CD4-positive, alpha-beta T cell treated with Interleukin-12 subunit alpha and Interleukin-12 subunit beta, for 1 hour (primary cell): ENCODE results near the gene FDX2.
"Not testable (repeated sequence)": the region's sequence is repeated elsewhere in the genome, so short reads cannot be mapped to it uniquely, and the experiment has no call there.

Experiments used
- DNase-seq: peaks from one replicate; pipeline ENCODE4 v3.0.0-alpha.2; 2020

FDX2 gene

DNA sequence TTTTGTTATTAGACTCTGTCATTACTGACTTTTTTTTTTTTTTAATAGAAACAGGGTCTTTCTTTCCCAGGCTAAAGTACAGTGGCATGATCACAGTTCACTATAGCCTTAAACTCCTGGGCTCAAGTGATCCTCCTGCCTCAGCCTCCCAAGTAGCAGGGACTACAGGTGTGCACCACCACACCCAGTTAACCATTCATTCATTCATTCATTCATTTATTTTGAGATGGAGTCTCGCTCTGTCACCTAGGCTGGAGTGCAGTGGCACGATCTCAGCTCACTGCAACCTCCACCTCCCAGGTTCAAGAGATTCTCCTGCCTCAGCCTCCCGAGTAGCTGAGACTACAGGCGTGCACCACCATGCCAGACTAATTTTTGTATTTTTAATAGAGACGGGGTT lies 33.8 kb downstream of the FDX2 start:
- not testable (repeated sequence) for DNase-seq

DNA sequence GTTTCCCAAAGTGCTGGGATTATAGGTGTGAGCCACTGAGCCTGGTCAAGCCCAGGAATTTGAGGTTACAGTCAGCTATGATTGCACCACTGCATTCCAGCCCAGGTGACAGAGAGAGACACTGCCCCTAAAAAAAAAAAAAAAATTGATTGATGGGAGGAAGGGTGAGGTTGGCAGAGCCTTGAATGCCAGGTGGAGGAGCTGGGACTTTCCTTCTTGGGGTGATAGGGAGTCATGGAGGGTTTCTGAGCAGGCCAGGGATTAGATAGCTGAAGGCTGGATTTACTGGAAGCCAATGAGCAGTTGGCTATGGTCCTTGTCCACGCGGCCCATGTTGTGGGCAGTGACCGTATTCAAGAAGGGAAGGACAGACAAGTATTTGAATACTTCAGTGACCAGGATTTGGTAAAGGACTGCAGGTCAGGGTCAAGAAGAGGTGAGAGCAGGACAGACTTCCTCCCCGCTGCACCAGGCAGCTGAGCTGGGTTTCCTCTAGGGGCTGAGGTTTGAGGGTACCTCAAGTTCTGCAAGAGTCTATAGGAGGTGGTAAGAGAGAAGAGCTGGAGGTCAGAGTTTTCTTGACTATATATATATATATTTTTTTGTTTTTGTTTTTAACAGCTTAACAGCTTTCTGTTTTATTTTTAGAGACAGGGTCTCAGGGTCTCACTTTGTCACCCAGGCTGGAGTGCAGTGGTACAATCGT lies 35.9 kb downstream of the FDX2 start:
- DNase-seq, result no peak

DNA sequence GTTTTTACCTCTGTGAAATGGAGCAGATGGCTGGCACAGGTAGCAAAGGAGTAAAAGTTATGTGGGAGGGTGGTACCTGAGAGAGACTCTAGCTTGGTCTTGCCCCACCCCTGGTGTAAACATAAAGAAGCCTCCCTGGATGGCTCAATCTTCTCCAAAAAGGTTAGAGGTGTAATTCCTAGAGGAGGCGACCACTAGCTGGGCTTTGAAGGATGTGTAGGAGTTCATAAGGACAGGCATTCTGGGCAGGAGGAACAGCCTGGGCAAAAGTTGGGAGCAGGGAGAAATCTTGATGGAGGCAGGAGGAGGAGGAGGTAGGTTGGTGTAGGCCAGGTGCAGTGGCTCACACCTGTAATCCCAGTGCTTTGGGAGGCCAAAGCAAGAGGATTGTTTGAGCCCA lies 36.9 kb downstream of the FDX2 start:
- DNase-seq, result no peak

- DNase-seq, result no peak
Observed at GRCh38 chr19:10277795-10278589, 37.8 kb downstream of the FDX2 start.

- no peak for DNase-seq
Observed at GRCh38 chr19:10274589-10274988, 41.2 kb downstream of the FDX2 start.

GRCh38 chr19:10271543-10272086 lies 44.2 kb downstream of the FDX2 start:
- peak; percentile 71 for DNase-seq

DNA sequence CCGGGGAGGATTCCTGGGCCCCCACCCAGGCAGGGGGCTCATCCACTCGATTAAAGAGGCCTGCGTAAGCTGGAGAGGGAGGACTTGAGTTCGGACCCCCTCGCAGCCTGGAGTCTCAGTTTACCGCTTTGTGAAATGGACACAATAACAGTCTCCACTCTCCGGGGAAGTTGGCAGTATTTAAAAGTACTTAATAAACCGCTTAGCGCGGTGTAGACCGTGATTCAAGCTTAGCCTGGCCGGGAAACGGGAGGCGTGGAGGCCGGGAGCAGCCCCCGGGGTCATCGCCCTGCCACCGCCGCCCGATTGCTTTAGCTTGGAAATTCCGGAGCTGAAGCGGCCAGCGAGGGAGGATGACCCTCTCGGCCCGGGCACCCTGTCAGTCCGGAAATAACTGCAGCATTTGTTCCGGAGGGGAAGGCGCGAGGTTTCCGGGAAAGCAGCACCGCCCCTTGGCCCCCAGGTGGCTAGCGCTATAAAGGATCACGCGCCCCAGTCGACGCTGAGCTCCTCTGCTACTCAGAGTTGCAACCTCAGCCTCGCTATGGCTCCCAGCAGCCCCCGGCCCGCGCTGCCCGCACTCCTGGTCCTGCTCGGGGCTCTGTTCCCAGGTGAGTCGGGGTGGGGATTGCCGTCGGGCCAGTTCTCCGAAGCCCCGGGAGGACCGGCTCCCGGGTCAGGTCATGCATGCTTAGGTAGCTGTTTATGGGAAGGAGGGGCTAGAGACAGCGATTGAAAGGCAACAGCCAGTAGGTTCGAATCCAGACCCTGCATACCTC lies 45.0 kb downstream of the FDX2 start, which contains the start of gene ICAM1:
TSS of gene ICAM1 (plus strand) at position 505 of the 779 bp plus-strand sequence. CDS start at position 545, 40 bp downstream.
- peak; percentile 84 for DNase-seq

GRCh38 chr19:10270180-10270615 lies 45.6 kb downstream of the FDX2 start:
- DNase-seq, result peak; percentile 78

DNA sequence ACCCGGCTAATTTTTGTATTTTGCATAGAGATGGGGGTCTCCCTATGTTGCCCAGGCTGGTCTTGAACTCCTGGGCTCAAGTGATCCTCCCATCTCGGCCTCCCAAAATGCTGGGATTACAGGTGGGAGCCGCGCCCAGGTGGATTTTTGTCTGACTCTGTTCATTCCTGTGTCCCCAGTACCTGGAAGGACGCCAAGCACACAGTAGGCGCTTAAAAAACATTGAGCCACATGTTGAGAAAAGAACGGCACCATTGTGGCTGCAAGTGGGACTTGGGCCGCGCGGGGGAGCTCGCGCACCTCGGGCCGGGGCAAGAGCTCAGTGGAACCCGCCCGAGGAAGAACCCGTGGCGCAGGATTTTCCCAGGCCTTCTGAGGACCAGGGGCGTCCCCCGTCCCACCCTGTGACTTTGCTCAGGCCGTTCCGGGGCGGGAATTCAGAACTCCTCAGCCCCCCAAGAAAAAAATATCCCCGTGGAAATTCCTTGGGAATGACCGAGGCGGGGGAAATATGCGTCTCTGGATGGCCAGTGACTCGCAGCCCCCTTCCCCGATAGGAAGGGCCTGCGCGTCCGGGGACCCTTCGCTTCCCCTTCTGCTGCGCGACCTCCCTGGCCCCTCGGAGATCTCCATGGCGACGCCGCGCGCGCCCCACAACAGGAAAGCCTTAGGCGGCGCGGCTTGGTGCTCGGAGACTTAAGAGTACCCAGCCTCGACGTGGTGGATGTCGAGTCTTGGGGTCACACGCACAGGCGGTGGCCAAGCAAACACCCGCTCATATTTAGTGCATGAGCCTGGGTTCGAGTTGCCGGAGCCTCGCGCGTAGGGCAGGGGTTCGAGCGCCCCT lies 46.3 kb downstream of the FDX2 start:
- DNase-seq, result peak; percentile 90

DNA sequence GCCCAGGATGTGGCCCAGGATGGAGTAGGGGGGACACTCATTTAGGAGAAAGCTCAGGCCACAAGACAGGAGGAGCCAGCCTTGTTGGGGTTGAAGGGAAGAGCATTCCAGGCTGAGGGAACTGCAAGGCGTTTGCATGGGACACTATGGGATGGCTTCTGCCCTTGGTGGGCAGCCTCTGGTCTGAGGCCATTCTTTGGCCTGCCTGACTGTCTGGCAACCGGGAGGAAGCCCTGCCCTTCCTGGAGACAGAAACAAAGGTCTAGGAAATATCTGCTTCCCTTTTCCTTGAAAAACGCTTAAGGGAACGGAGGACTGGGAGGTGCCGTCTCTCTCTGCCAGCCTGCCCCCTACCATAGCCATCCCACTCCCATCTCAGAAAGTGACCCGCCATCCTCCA lies 47.7 kb downstream of the FDX2 start:
- no peak for DNase-seq

GRCh38 chr19:10266706-10267105 lies 49.1 kb downstream of the FDX2 start:
- no peak for DNase-seq

DNA sequence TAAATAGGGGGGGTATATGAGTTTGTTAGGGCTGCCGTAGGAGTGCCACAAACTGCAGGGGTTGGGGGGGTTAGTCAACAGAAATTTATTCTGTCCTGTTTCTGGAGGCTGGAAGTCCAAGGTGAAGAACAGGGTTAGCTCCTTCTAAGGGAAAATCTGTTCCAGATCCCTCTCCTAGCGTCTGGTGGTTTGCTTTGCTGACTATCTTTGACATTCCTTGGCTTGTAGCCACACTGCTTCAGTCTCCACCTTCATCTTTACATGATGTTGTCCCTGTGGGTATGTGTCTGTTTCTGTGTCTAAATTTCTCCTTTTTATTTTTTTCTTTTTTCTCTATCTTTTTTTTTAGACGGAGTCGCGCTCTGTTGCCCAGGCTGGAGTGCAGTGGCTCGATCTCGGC lies 53.0 kb downstream of the FDX2 start:
- no peak for DNase-seq

- DNase-seq, result no peak
Observed at GRCh38 chr19:10260141-10260584, 55.7 kb downstream of the FDX2 start.
